ENCODE data around the gene HHAT.

- no peak for TF ChIP-seq CTCF (IDR thresholded peaks at IDR 0.05)
- no peak for TF ChIP-seq ZFX (IDR thresholded peaks at IDR 0.05; ENCODE audit: borderline replicate concordance)
These were observed 376.4 kb downstream of the HHAT start for GRCh38 chr1:210705086-210705485.

Data from 22Rv1 (cell line).